ENCODE measurements around the gene RPS19BP1.

- TF ChIP-seq POLR2A (IDR thresholded peaks at IDR 0.05) = peak; percentile 76 to 89
- peak in 1 of 6 experiments; percentile 22 for TF ChIP-seq CTCF (IDR thresholded peaks at IDR 0.05)
These were observed at the start of gene RPS19BP1 for GRCh38 chr22:39532215-39533073.

Data from Peyer's patch (tissue), 4 donors.